Measurements from ENCODE around the gene CD9.

CD9 gene

DNA sequence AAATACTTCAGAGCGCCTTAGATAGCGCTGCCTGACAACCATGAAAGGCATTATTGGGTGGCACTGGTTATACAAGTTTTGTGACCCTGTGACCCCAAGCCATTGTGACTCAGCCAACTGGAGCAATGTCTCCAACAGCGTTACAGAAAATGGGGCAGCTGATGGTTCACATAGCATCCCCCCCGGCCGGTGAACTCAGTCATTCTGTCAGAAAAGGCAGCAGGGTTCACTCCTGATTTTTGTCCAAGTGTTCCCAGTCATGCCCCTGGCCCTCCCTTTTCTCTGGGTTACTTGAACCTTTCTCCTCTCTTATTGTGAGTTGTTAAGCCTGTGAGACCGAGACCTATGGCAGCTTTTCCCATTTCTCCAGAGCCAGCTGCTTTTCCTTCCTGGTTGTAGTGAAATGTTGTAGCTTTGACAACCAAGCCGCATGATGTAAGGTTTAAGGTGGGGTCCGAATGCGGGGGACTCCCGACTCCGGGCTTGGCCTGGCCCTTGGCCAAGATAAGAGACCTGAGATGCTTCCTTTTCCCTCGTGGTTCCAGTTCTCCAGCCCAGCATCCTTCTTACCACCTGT lies 22.0 kb downstream of the CD9 start:
- no peak for DNase-seq

GRCh38 chr12:6223545-6223944 lies 23.3 kb downstream of the CD9 start:
- DNase-seq = no peak

GRCh38 chr12:6224550-6224949 lies 24.4 kb downstream of the CD9 start:
- DNase-seq = no peak

DNA sequence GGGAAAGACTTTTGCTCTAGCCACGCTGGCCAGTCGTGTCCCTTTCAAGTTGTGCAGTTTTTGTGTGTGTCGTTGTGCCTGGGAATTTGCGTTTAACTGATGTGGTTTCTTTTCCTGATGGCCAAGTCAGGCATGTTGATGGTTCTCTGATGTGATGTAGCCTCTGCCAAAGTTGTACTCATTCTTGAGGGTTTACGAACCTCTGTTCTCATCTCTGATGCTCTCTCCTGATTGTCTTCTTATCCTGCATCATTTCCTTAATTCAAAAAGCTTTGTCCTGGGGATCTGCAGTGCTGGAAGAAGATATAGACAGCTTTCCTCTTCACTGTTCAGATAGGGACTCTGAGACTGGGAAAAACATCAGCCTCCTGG lies 25.4 kb downstream of the CD9 start:
- DNase-seq = no peak

- no peak for DNase-seq
Observed at GRCh38 chr12:6226002-6226678, 25.9 kb downstream of the CD9 start.

- no peak for DNase-seq
Observed at GRCh38 chr12:6226679-6227051, 26.5 kb downstream of the CD9 start.

DNA sequence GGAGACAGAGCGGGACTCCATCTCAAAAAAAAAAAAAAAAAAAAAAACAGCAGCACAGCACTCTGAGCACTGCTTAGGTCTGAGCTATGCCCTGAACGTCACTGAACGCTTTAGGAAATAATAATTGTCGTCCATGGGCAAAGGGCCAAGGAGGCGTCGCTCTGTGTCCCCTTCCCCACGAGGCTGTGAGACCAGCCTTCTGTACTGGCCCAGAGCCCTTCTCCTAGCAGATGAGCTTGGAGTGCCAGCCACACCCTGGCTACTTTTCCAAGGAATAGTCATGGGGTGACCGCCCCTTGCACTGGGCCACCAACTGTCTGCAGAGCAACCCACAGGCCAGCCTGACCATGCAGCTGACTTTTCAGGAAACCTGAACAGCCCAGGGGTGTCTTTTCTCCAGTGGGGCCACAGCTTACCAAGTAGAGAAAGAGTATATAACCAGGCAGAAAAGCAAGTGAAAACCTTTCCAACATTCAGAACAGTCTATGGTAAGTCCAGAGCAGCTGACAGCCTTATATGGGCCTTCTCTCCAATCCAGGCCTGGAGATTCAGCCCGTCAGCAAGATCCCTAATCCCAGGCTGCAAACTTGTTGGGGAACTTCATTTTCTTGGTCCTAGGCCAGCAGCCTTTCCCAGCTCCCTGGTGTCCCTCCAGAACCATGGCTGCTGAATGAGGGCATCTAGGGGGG lies 28.5 kb downstream of the CD9 start:
- no peak for DNase-seq

DNA sequence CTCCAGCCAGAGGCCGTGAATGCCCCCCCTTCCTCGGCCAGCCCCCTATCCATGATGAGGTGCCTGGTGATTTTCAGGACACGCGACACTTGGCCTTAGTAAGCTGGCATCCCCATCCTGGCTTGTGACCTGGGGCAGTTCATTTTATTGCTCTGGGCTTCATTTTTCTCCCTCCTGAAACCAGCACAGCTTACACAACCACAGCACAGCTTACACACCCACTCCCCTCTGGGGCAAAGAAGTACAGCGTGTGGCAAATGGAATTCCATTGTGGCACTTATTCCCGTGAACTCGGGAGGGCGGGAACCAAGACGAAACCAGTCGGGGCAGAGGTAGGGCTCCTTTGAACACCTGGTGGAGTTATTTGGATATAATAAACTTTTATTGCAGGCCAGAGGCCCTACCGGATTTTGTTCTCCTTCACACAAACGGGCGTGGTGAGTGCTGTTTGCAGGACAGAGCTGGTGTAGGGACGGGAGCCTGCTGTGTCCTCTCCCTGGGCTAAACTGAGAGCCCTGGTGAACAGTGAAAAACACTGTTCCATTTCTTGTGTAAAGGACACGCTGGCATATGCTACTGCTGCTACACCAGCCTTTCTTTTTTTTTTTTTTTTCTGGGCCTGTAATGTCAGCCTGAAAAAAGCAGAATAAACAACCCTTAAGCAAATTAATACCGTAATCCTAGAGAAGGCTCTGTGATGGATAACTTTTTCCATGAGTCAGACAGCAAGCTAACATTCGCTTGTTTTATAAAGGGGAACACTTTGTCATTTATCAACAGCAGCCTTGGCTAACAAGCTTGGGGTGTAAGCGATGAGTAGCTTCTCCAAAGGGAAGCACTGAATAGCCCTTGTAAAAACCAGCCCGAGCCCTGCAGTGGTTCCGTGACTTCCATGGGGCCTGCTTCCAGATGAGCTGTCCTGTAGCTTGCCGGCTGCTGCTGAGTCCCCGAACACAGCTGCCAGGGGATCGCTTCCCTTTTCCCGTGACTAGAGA lies 29.3 kb downstream of the CD9 start:
- no peak for DNase-seq

GRCh38 chr12:6230321-6231110 lies 30.3 kb downstream of the CD9 start:
- DNase-seq = peak; percentile 61

DNA sequence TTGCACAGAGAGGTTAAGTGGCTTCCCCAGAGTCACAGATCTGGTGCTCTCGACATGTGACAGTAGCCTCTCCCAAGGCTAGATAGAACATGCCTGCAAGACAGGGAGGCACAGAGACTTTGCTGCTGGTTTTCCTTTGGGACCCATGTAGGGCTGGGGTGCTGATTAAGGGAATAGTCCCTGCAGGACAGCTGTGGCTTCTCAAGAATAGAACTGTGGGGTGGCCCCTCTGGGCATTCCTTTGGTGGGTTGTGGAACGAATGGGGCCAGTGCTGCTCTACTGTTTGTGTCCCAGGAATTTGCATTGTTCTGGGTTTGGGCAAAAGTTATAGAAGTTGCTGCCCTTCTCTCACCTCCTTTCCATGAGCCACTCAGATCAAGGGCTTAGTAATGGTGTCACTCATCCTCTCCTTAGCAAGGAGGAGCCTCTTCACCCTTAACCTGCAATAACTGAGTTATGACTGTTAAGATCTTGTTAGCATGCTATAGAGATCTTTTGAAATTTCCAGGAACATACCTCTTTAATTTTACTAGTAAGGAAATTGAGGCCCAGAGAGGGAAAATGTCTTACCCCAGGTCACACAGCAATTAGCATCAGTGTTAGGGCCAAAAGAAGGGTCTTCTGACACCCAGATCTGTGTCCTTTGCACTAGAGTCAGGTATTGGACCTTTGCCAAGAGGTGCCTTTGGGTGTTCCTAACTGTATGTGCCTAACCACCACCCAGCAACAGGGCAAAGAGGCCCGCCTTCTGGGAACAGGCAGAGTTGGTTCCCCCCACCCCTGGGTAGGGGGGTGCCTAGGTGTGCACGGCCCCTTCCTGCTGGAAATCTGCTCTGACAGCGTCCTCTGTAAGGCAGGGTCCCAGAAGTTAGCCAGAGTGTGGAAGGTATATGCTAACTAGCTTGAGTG lies 31.4 kb downstream of the CD9 start:
- no peak for DNase-seq

GRCh38 chr12:6233121-6233971 lies 33.1 kb downstream of the CD9 start:
- no peak for DNase-seq

DNA sequence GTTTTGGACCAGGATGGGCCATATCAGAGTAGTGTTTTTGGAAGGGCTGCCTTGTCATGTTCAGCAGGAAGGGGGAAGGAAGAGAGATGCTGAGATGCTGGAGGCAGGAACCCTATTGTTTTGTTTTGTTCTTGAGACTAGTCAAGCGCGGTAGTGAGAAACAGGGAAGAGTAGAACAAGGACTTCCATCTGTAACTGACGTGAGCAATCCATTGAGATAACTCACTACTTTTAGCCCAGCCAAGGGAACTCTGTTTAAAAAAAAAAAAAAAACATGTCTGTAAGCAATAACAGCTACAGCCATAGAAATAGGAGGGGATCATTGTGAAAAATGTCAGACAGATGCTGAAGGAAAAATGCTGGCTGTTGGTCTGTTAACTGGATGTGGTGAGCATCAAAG lies 34.0 kb downstream of the CD9 start:
- DNase-seq = no peak

GRCh38 chr12:6234906-6235305 lies 34.7 kb downstream of the CD9 start:
- DNase-seq = no peak

GRCh38 chr12:6235499-6235898 lies 35.3 kb downstream of the CD9 start:
- DNase-seq = no peak

DNA sequence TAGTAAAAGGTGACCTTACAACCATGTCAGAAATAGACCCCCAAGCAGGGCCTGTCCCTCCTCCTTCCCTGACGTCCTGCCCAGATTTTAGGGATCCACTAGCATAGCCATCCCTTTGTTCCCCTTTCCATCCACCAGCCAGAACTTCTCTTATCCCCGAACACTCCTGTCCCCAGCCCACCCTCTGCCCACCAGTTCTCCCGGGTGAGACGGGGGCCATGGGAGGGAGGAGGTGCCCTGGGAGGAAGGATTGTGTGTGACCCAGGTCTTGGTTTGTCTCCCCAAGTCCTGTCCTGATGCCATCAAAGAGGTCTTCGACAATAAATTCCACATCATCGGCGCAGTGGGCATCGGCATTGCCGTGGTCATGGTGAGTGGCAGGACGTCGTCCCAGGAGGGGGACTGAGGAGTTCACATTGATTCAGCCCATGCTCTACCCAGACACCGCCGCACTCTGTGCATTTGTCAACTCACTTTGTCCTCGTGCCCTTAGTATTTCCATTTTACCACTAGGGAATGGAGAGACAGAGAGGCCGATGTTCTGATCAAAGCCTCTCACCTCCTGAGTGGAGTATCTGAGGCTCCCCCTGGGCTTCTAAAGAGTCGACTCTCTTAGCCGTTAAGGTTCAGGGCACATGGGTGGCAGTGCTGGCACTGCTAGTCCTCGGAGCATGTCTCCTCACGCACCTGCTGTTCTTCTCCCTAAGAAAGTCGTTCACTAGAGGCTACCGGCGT lies 35.9 kb downstream of the CD9 start:
- DNase-seq = no peak

GRCh38 chr12:6236641-6236940 lies 36.4 kb downstream of the CD9 start:
- DNase-seq = no peak

DNA sequence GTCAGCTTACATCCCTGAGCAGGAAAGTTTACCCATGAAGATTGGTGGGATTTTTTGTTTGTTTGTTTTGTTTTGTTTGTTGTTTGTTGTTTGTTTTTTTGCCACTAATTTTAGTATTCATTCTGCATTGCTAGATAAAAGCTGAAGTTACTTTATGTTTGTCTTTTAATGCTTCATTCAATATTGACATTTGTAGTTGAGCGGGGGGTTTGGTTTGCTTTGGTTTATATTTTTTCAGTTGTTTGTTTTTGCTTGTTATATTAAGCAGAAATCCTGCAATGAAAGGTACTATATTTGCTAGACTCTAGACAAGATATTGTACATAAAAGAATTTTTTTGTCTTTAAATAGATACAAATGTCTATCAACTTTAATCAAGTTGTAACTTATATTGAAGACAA lies 37.6 kb downstream of the CD9 start:
- no peak for DNase-seq

DNA sequence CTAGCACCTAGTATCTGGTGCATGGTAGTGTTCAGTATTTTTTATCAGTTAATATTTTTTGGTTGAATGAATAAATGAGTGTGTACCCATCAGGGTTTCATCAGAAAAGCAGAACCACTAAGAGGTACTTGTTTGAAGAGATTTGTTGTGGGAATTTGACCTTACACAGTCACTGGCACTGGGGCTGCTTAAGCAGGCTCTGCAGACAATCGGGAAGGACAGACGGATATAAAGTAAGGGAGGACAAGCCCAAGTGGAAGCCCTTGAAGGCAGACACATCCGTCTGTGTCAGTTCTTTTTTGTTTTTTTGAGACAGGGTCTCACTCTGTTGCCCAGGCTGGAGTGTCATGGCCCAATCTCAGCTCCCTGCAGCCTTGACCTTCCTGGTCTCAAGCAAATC lies 38.7 kb downstream of the CD9 start:
- no peak for DNase-seq

- no peak for DNase-seq
Observed at GRCh38 chr12:6241495-6241894, 41.3 kb downstream of the CD9 start.

GRCh38 chr12:6249580-6249979 lies 49.4 kb downstream of the CD9 start:
- DNase-seq = no peak

Data from stimulated activated CD4-positive, alpha-beta T cell treated with anti-CD3 and anti-CD28 coated beads, Interleukin-4, amount 100 ng/mL, for 24 hours (primary cell).